Activated effector memory CD4-positive, alpha-beta T cell treated with anti-CD3 and anti-CD28 coated beads, Interleukin-2, amount 50 U/mL, for 16 hours (primary cell): ENCODE results near the gene IER5L.

Source experiments
- DNase-seq: peaks from one replicate; pipeline ENCODE4 v3.0.0-alpha.2; 2020

IER5L gene

GRCh38 chr9:129160712-129161533, 17.1 kb downstream of the IER5L start:
- no peak for DNase-seq

- no peak for DNase-seq
Measured at GRCh38 chr9:129156163-129156562, 21.9 kb downstream of the IER5L start.

- DNase-seq: no peak
Measured at GRCh38 chr9:129154866-129155477, 23.1 kb downstream of the IER5L start.

GRCh38 chr9:129151469-129151868, 26.6 kb downstream of the IER5L start:
- no peak for DNase-seq

- no peak for DNase-seq
Measured at GRCh38 chr9:129150672-129151211, 27.3 kb downstream of the IER5L start.

GRCh38 chr9:129150122-129150521, 27.9 kb downstream of the IER5L start:
- no peak for DNase-seq

- DNase-seq: no peak
Measured at GRCh38 chr9:129149442-129149841, 28.6 kb downstream of the IER5L start.

- no peak for DNase-seq
Measured at GRCh38 chr9:129148463-129149204, 29.4 kb downstream of the IER5L start.

- DNase-seq: no peak
Measured at GRCh38 chr9:129146441-129146941, 31.6 kb downstream of the IER5L start.

GRCh38 chr9:129145841-129146292, 32.2 kb downstream of the IER5L start:
- no peak for DNase-seq

GRCh38 chr9:129145316-129145715, 32.7 kb downstream of the IER5L start:
- no peak for DNase-seq

- peak; percentile 89 for DNase-seq
Measured at GRCh38 chr9:129143031-129143927, 34.8 kb downstream of the IER5L start.

- no peak for DNase-seq
Measured at GRCh38 chr9:129142138-129142935, 35.7 kb downstream of the IER5L start.

- no peak for DNase-seq
Measured at GRCh38 chr9:129141066-129142041, 36.7 kb downstream of the IER5L start.

GRCh38 chr9:129140397-129141065, 37.5 kb downstream of the IER5L start:
- peak; percentile 68 for DNase-seq

GRCh38 chr9:129139993-129140396, 38.1 kb downstream of the IER5L start:
- DNase-seq: peak; percentile 91

- peak; percentile 87 for DNase-seq
Measured at GRCh38 chr9:129139233-129139992, 38.6 kb downstream of the IER5L start.

GRCh38 chr9:129138476-129139232, 39.4 kb downstream of the IER5L start:
- no peak for DNase-seq
